MM.1S (cell line): ENCODE results near the gene HGD.

Experiments
- DNase-seq: peaks from one replicate; pipeline ENCODE4 v3.0.0-alpha.2; 2015
- H2AFZ ChIP-seq: fragments of 300-600 bp; sonication (generic); 2 replicates; pipeline ENCODE4 v1.6.0; 2016; ENCODE audit warnings: antibody characterized with exemption, low read length
- H3F3A ChIP-seq: fragments of 300-600 bp; sonication (generic); 2 replicates; pipeline ENCODE4 v1.6.1; 2016; ENCODE audit warnings: mild to moderate bottlenecking, antibody characterized with exemption, low read length, moderate library complexity, mixed read lengths; ENCODE audit not compliant: insufficient read depth
- H3K27ac ChIP-seq: fragments of 300-600 bp; sonication (generic); 2 replicates; pipeline ENCODE4 v1.5.1; 2016; ENCODE audit warnings: mild to moderate bottlenecking, low read length
- H3K27me3 ChIP-seq: fragments of 300-600 bp; sonication (generic); replicated peaks from 2 replicates; pipeline ENCODE4 v1.6.0; 2016; ENCODE audit warnings: low read length; ENCODE audit not compliant: insufficient read depth
- H3K36me3 ChIP-seq: fragments of 300-600 bp; sonication (generic); replicated peaks from 2 replicates; pipeline ENCODE4 v1.6.1; 2016; ENCODE audit warnings: mild to moderate bottlenecking, low read length, mixed read lengths; ENCODE audit not compliant: insufficient read depth
- H3K4me1 ChIP-seq: fragments of 300-600 bp; sonication (generic); 2 replicates; pipeline ENCODE4 v1.6.1; 2016; ENCODE audit warnings: low read length, mixed read lengths
- H3K4me2 ChIP-seq: fragments of 300-600 bp; sonication (generic); 2 replicates; pipeline ENCODE4 v1.6.0; 2016; ENCODE audit warnings: low read depth, low read length
- H3K4me3 ChIP-seq: fragments of 300-600 bp; sonication (generic); 2 replicates; pipeline ENCODE4 v1.5.1; 2016; ENCODE audit warnings: low read length, mixed read lengths
- H3K79me2 ChIP-seq: fragments of 300-600 bp; sonication (generic); 2 replicates; pipeline ENCODE4 v1.6.1; 2016; ENCODE audit warnings: mixed run types, low read length, mixed read lengths
- H3K9ac ChIP-seq: fragments of 300-600 bp; sonication (generic); 2 replicates; pipeline ENCODE4 v1.6.1; 2016; ENCODE audit warnings: low read length, mixed read lengths
- H3K9me2 ChIP-seq: fragments of 300-600 bp; sonication (generic); replicated peaks from 2 replicates; pipeline ENCODE4 v1.6.1; 2016; ENCODE audit warnings: mild to moderate bottlenecking, low read length, mixed read lengths; ENCODE audit not compliant: insufficient read depth
- H3K9me3 ChIP-seq: fragments of 300-600 bp; sonication (generic); replicated peaks from 2 replicates; pipeline ENCODE4 v1.6.1; 2016; ENCODE audit warnings: mild to moderate bottlenecking, low read length, mixed read lengths; ENCODE audit not compliant: insufficient read depth
- H4K20me1 ChIP-seq: fragments of 300-600 bp; sonication (generic); 2 replicates; pipeline ENCODE4 v1.6.1; 2016; ENCODE audit warnings: mild to moderate bottlenecking, low read length, moderate library complexity, mixed read lengths; ENCODE audit not compliant: insufficient read depth
- EZH2 ChIP-seq: fragments of 300-600 bp; sonication (generic); optimal IDR thresholded peaks from 2 replicates; pipeline ENCODE3; 2017; ENCODE audit warnings: low read depth, mild to moderate bottlenecking, antibody characterized with exemption, low read length, mixed read lengths
- EZH2phosphoT487 ChIP-seq: fragments of 300-600 bp; sonication (generic); IDR thresholded peaks from 2 replicates; pipeline ENCODE4 v1.6.1; 2018; ENCODE audit warnings: antibody characterized with exemption, low read length
- TF ChIP-seq, protein P1 (sequence below): fragments of 300-600 bp; sonication (generic); IDR thresholded peaks from 2 replicates; pipeline ENCODE4 v1.5.1; 2016; ENCODE audit warnings: antibody characterized with exemption, low read length, mixed read lengths

HGD gene

DNA sequence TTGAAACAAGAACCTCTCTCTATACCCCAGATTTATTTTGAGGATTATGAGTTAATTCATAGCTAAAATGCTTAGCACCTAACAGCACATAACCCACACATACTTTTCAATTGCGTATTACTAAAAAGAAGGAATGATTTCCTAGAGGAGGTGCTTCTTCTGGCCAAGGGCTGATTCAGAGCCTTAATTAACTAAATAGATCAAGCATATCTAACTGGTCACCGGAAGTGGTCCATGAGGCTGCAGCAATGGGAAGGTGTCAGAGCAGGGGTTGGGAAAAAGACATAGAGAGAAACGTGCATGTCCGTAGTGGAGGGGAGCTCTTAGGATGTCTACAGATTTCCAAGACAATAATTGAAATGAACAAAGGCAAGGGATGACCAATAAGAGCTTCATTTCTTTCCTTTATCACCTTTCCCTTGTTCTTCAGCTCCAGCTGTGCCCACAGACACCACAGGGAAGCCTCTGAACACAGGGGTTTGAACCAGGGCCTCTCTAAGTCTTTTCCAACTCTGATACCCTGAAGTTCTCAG lies 467 bp downstream of the HGD start:
- TF ChIP-seq EZH2phosphoT487 = no peak
- no peak for TF ChIP-seq EZH2
- TF ChIP-seq, protein P1, sequence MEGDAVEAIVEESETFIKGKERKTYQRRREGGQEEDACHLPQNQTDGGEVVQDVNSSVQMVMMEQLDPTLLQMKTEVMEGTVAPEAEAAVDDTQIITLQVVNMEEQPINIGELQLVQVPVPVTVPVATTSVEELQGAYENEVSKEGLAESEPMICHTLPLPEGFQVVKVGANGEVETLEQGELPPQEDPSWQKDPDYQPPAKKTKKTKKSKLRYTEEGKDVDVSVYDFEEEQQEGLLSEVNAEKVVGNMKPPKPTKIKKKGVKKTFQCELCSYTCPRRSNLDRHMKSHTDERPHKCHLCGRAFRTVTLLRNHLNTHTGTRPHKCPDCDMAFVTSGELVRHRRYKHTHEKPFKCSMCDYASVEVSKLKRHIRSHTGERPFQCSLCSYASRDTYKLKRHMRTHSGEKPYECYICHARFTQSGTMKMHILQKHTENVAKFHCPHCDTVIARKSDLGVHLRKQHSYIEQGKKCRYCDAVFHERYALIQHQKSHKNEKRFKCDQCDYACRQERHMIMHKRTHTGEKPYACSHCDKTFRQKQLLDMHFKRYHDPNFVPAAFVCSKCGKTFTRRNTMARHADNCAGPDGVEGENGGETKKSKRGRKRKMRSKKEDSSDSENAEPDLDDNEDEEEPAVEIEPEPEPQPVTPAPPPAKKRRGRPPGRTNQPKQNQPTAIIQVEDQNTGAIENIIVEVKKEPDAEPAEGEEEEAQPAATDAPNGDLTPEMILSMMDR = no peak
- H4K20me1 ChIP-seq = no peaks in the 10 kb centered on the region
- peaks cover 7% of the 10 kb centered on the region; the same call in 1 of the 2 replicates for H3K4me1 ChIP-seq
- no peaks in the 10 kb centered on the region for H3F3A ChIP-seq
- no peak for DNase-seq
- no peak overlapping the region for H2AFZ ChIP-seq
- H3K27me3 ChIP-seq = no peaks in the 10 kb centered on the region
- H3K79me2 ChIP-seq = no peaks in the 10 kb centered on the region
- no peak overlapping the region for H3K4me3 ChIP-seq
- H3K36me3 ChIP-seq = no peaks in the 10 kb centered on the region
- H3K27ac ChIP-seq = no peak overlapping the region
- no peaks in the 10 kb centered on the region for H3K9me2 ChIP-seq
- no peaks in the 10 kb centered on the region for H3K9me3 ChIP-seq
- H3K4me2 ChIP-seq = no peak overlapping the region
- H3K9ac ChIP-seq = no peak overlapping the region

DNA sequence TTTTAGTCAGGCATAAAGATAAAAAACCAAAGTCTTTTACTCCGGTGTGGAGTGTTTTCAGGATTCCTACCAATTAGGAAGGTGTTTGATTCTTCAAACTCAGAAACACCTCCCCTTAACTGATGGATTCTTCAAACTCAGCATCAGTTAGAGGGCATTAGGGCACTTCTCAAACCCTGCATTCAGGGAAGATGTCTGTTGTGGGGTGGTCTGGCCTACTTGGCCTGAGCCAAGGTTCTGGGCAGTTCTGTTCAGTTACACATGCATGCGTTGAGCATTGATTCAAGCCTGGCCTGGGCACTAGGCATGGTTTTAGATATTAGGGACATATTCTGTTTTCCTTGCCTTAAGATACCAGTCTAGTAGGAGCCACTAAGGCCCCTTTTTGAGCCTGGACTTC lies 1.0 kb downstream of the HGD start:
- no peaks in the 10 kb centered on the region for H3K9me3 ChIP-seq
- H4K20me1 ChIP-seq = no peaks in the 10 kb centered on the region
- H3K4me3 ChIP-seq = no peak overlapping the region
- no peak overlapping the region for H2AFZ ChIP-seq
- no peaks in the 10 kb centered on the region for H3K79me2 ChIP-seq
- TF ChIP-seq EZH2phosphoT487 (no peak), EZH2 (no peak)
- TF ChIP-seq, protein P1 = no peak
- no peaks in the 10 kb centered on the region for H3K9me2 ChIP-seq
- no peak overlapping the region for H3K4me2 ChIP-seq
- H3K36me3 ChIP-seq = no peaks in the 10 kb centered on the region
- no peaks in the 10 kb centered on the region for H3F3A ChIP-seq
- peaks cover 7% of the 10 kb centered on the region; the same call in 1 of the 2 replicates for H3K4me1 ChIP-seq
- no peak for DNase-seq
- H3K9ac ChIP-seq = no peak overlapping the region
- no peaks in the 10 kb centered on the region for H3K27me3 ChIP-seq
- H3K27ac ChIP-seq = no peak overlapping the region

DNA sequence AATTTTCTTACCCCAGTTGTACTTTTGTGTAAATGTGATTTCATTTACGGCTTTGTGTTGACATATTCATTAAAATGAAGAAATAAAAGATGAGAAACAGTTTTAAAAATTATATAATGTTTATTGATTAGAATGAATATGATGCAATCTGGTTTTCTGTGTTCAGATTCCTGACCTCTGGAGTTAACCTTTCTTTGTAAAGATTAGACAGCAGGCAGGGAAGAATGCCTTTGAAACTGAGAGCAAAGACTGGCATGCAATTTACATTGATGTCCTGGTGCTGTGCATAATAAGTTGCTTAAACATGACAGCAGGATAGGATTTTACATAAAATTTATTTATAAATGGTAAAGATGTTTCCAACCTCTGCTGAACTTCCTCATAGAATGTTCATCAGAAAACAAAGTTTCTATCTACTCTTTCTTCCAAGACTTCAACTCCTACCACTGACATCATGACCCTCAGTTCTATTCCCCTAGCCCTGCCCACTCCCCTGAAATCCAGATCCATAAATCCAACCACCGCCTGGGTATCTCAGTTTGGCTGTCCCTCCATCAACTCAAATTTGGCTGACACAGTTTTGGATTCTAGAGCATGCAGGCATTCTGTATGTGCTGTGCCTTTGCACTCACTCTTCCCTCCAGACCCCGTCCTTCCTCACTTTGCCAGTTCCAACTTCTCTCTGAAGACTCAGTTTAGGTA lies 1.7 kb downstream of the HGD start:
- Histone ChIP-seq H3K4me1 (peaks cover 7% of the 10 kb centered on the region; the same call in 1 of the 2 replicates), H3K9ac (no peak overlapping the region), H2AFZ (no peak overlapping the region), H3K9me2 (no peaks in the 10 kb centered on the region), H3K4me3 (no peak overlapping the region), H3F3A (no peaks in the 10 kb centered on the region), H3K9me3 (no peaks in the 10 kb centered on the region), H3K27ac (no peak overlapping the region), H3K4me2 (no peak overlapping the region), H4K20me1 (no peaks in the 10 kb centered on the region), H3K79me2 (no peaks in the 10 kb centered on the region), H3K27me3 (no peaks in the 10 kb centered on the region), H3K36me3 (no peaks in the 10 kb centered on the region)
- no peak for DNase-seq
- TF ChIP-seq, protein P1 = no peak
- no peak for TF ChIP-seq EZH2phosphoT487
- no peak for TF ChIP-seq EZH2
